ENCODE results near the gene CBFA2T3.
A peak's percentile ranks its signal among the peaks of the same experiment; 100 is the strongest.
"Not testable (repeated sequence)": the region's sequence is repeated elsewhere in the genome, so short reads cannot be mapped to it uniquely, and the experiment has no call there.

The CBFA2T3 gene

GRCh38 chr16:89012622-89012995 lies 35.6 kb upstream of the CBFA2T3 start:
- DNase-seq, result no peak

DNA sequence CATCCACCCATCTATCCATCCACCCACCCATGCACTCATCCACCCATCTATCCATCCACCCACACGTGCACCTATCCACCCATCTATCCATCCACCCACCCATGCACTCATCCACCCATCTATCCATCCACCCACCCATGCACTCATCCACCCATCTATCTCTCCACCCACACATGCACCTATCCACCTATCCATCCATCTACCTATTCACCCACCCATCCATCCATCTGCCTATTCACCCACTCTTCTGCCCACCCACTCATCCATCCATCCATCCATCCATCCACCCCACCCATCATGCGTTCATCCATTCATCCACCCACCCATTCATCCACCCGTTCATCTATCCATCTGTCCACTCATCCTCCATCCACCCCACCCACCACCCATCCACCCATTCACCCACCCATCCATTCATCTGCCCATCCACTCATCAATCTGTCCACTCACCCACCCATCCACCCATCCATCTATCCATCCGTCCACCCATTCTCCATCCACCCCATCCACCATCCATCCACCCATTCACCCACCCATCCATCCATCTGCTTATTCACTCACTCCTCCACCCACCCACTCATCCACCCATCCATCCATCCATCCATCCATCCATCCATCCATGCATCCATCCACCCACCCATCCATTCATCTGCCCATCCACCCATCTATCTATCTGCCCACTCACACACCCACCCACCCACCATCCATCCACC lies 35.1 kb upstream of the CBFA2T3 start:
- no peak for DNase-seq

GRCh38 chr16:89010210-89010925 lies 33.4 kb upstream of the CBFA2T3 start:
- DNase-seq, result no peak

- peak; percentile 42 for DNase-seq
These were observed 32.6 kb upstream of the CBFA2T3 start for GRCh38 chr16:89009343-89010209.

GRCh38 chr16:89008796-89009195 lies 31.8 kb upstream of the CBFA2T3 start:
- DNase-seq, result not testable (repeated sequence)

GRCh38 chr16:89007371-89008249 lies 30.6 kb upstream of the CBFA2T3 start:
- no peak for DNase-seq

DNA sequence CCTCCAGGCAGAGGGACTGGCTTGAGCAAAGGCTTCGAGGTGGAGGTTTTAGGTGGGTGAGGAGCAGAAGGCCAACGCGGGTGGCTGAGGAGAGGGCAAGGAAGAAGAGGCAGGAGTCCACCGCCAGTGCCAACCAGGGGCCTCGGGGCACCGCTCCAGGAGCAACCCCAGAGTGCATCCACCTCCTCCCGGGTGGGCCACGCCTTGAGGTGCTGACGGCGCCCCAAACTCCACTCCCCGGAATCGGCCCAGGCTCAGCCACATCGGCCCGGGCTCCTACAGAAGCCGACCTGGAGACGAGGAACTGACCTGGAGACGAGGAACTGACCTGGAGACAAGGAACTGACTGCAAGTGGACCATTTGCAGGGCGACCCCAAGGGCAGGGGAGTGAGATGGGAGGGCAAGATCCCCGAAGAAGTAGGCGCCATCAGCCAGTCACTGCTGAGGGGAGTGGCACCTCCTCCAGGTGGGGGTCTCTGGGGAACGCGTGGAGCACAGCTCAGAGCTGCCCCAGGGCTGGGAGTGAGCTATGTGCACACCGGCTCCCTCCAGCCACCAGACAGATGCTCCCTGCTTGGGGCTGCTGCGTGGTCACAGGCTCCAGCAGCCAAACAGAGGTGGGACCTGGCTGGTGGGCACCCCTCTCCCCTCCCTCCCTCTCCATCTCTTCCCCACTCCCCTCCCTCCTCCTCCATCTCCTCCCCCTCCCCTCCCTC lies 29.2 kb upstream of the CBFA2T3 start:
- DNase-seq, result no peak

DNA sequence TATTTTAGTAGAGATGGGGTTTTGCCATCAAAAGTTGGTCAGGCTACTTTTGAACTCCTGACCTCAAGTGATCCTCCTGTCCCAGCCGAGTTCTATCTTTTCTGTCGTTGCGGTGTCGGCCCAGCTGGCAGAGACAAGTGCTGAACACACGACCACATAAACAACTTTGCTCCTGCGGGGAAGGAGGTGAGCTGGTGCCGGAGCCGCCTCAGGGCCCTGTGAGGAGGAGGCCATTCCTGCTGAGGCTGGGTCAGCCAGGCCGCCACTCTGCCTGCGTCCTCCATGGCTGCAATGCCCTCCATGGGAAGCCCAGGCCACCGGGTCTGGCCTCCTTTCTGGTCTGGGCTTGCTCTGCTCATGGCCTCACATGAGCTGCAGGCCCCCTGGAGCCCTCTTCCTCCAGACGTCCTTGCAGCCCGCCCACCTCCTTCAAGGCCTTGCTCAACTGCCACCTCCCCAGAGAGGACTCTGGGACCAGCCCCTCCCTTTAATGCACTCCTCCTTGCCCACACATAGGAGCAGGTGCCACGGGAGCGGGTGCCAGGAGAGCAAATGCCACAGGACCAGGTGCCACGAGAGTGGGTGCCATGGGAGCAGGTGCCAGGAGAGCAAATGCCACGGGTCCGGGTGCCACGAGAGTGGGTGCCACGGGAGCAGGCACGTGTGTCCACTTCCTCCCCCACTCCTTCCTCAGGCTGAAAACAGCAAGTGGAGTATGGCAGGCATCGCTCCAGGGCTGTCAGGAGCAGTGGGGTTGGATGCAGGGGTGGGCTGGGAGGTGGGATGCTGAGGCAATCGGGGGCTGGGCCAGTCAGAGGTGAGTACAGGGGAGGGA lies 28.4 kb upstream of the CBFA2T3 start:
- DNase-seq, result no peak

DNA sequence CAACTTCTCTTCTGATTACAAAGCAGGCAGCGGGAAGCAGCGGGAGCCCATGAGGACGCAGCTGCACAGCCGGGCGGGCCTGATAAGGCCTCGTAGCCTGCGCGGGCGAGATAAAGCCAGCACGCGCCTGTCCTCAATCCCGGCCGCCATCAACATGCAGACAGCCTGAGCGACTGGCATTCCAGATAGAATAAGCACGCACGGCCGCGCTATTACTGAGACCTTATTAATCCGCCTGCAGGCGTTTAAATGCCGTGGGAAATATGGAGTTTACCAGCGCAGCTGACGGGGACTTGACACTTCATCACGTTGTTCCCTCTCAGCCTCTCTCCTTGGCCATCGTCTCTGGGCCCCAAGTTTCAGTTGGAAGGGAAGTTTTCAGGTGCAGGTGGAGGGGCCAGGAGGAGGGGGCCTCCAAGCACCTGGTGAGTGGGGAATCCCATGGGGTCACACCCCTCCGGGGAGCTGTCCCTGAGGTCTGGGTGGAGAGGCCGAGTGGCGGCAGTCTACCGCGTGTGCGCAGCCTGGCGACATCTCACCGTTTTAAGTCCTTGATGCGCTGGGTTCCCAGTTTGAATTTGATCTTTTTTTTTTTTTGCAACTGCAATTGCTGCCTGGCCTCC lies 27.3 kb upstream of the CBFA2T3 start:
- no peak for DNase-seq

DNA sequence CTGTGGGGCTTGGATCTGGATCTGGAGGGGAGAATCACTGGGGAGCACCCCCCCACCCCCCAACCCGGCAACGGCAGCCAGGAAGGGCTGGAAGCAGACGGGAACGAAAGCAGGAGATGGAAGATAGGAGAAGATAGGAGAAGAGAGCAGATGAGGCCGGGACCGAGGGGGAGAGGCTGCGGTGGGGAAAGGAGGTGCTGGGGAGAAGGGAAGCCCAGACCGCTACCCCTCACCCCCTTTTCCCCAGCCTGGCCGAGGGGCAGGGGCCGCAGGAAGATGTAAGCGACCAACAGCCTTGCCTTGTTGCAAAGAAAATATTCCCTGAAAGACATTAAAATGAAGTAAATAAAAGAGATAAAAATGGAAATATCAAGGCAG lies 26.8 kb upstream of the CBFA2T3 start:
- no peak for DNase-seq

DNA sequence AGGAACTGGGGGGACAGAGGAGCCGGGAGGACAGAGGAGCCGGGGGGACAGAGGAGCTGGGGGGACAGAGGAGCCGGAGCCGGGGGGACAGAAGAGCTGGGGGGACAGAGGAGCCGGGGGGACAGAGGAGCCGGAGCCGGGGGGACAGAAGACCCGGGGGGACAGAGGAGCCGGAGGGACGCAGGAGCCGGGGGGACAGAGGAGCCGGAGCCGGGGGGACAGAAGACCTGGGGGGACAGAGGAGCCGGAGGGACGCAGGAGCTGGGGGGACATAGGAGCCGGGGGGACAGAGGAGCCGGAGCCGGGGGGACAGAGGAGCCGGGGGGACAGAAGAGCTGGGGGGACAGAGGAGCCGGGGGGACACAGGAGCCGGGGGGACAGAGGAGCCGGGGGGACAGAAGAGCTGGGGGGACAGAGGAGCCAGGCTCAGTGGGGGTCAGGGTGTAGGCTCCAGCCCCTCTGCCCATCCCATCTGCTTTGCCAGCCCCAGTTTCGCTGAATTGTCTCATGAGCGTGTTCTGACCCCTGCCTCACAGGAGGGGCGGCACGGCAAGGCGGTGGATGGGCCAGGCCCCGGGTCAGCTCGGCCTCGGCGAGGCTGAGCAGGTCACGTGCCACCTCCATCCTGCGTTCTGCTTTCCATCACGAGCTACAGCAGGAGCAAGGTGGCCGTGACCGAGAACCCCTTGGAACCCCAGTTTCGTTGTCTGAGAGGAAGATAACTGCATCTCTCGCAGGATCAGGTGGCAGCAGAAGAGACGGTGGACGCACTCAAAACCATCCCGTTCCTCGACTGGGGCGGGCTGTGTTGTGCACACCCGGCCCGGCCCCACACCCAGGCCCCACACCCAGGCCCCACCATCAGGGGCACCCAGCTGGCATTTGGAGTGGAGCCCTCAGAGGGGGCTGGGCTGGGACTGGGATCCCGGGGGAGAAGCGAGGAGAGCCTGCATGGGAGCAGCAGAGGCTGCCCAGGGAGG lies 26.1 kb upstream of the CBFA2T3 start:
- no peak for DNase-seq

- not testable (repeated sequence) for DNase-seq
These were observed 25.1 kb upstream of the CBFA2T3 start for GRCh38 chr16:89002081-89002480.

DNA sequence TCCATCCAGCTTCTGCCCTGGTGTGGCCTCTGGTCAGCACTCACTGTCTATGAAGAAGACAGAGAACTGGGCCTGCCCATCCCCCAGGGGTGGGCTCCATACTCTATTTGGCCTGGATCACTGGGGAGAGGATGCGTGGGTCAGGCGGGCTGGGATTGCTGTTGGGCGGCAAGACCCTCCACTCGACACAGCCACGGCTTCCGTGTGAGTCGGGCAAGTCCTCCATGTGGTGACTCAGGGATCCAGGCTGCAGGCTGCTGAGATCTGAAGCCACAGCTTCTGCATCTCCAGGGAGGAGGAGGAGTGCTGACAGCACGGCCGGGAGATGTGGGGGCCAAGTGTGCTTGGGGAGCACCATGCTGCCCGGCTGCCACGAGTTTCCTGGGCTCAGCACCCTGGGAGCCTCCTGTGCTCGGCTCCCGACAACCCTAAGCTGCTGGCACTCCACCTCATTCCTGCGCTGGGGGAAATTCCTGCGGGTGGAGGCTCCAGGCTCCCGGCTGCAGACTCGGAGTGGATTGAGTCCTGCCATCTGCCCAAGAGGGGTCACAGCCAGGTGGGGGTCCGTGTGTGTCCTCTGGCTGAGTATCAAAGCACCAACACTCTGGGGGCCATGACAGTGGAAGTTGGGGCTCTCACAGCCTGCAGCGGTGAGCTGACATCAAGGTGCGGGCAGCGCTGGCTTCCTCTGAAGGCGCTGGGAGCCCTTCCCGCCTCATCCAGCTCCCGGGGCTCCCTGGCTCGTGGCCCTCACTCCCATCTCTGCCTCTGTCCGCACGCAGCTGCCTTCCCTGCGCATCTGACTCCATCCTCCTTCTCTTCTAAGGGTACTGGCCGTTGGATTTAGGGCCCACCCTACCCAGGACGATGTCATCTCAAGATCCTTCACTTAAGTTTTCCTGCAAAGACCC lies 24.4 kb upstream of the CBFA2T3 start:
- no peak for DNase-seq

DNA sequence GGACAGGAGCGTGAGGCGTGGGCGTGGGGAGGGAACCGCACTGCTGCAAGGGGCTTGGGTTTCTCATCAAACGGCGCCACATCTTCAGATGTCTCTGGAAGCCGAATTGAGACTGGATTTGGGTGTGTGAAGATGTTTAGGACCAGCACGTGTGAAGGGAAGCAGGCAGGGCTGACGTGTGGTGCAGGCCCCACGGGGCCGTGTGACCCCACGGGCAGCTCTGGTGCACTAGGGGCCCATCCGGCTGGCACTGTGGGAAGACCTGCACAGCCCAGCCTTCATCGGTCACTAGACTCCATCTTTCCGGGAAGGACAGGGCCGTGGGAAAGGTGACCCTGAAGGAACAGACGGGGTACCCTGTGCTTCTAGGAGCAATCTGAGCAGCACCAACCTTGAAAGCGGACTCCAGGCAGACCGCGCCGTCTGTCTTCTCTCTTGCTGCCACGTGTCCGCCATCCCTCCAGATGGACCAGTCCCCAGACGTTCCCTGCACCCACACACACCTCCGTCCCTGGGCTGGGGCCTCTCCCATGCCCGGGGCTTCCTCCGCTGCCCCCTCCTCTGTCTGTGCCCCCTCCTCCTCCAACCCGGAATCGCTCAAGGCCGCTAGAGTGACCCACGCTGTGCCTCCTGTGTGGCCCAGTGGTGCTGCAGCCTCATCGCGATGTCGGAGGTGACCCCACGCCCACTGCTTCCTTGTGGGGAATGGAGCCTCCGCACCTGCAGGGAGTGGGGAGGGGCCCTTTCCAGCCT lies 23.4 kb upstream of the CBFA2T3 start:
- no peak for DNase-seq

- peak; percentile 62 for DNase-seq
These were observed 22.6 kb upstream of the CBFA2T3 start for GRCh38 chr16:88999457-89000206.

- DNase-seq, result no peak
These were observed 18.9 kb upstream of the CBFA2T3 start for GRCh38 chr16:88995746-88996535.

Measured in activated CD4-positive, alpha-beta T cell treated with anti-CD3 and anti-CD28 coated beads for 48 hours (primary cell).